ENCODE measurements around the gene PRDM16. TPM values are rescaled to one million over a fixed set of nuclear protein-coding genes. Genes with fewer than 3 reads are reported as not detected.

Gene PRDM16
- total RNA-seq, 1 experiment from 2014 or later = 0.17 TPM

- H2BK12ac ChIP-seq (ENCODE audit: insufficient read length, low read depth, low read length) = no peak overlapping the region
- no peak overlapping the region for H3K9ac ChIP-seq (ENCODE audit: extremely low read depth, insufficient read length, low read length)
- no peak overlapping the region for H3T11ph ChIP-seq (ENCODE audit: low read length)
- no peak overlapping the region for H3K18ac ChIP-seq (ENCODE audit: insufficient read length, low read depth, low read length)
- H3K4me1 ChIP-seq (ENCODE audit: insufficient read depth, low read length) = peaks cover 4% of the 10 kb centered on the region; the same call in 1 of the 2 replicates
- H4K91ac ChIP-seq (ENCODE audit: insufficient read length, low read depth, low read length) = no peak overlapping the region
- peaks cover 20% of the 10 kb centered on the region for H3K27me3 Mint-ChIP-seq (ENCODE audit: low read depth)
- no peak overlapping the region for H3K27ac ChIP-seq (ENCODE audit: insufficient read length, low read depth, low read length)
- H3K27ac Mint-ChIP-seq = no peak overlapping the region
- no peak overlapping the region for H2BK20ac ChIP-seq (ENCODE audit: low read depth, low read length, poor library complexity, severe bottlenecking)
- H3K79me2 ChIP-seq (ENCODE audit: insufficient read depth, low read length) = no peaks in the 10 kb centered on the region
- H3K36me3 Mint-ChIP-seq (ENCODE audit: insufficient read depth in 1 of 3, low read depth in 3 of 3) = no peaks in the 10 kb centered on the region
- no peaks in the 10 kb centered on the region for H4K20me1 ChIP-seq (ENCODE audit: control insufficient read depth, insufficient read depth, insufficient read length)
- no peak for TF ChIP-seq CTCF (conservative IDR thresholded peaks at IDR 0.05)
- no peaks in the 10 kb centered on the region for H3K27me3 ChIP-seq (ENCODE audit: insufficient read depth, low read length)
- H3K14ac ChIP-seq (ENCODE audit: insufficient read depth, low read length) = no peak overlapping the region; the same call in 1 of the 2 replicates
- H3K9me3 Mint-ChIP-seq = peaks cover 0 to 3% of the 10 kb centered on the region in 2 experiments; a peak in 2 of 5 replicates
- no peak overlapping the region for H4K8ac ChIP-seq (replicated peaks; ENCODE audit: insufficient read length, low read depth, low read length)
- H3K4me3 Mint-ChIP-seq = no peak overlapping the region
- no peak overlapping the region for H2BK120ac ChIP-seq (ENCODE audit: low read depth, low read length, poor library complexity, severe bottlenecking)
- no peak overlapping the region for H3K56ac ChIP-seq (ENCODE audit: insufficient read length, low read depth, low read length)
- no peak overlapping the region for H2BK15ac ChIP-seq (ENCODE audit: low read depth, low read length)
- H3K4me2 ChIP-seq (ENCODE audit: insufficient read depth, insufficient read length, low read length) = no peak overlapping the region
- no peaks in the 10 kb centered on the region for H3K23me2 ChIP-seq (ENCODE audit: insufficient read length, low read depth, low read length, poor library complexity, severe bottlenecking)
- no peak for DNase-seq
- H3K23ac ChIP-seq (ENCODE audit: insufficient read length, low read depth, low read length) = no peak overlapping the region
- peaks cover 17 to 18% of the 10 kb centered on the region in 2 experiments for H3K4me1 Mint-ChIP-seq
- H4K5ac ChIP-seq (ENCODE audit: insufficient read length, low read depth, low read length) = no peak overlapping the region
- no peak overlapping the region for H2AK5ac ChIP-seq (ENCODE audit: insufficient read length, low read length)
- no peak overlapping the region for H3K4ac ChIP-seq (ENCODE audit: low read depth, low read length)
- no peaks in the 10 kb centered on the region for H3K9me3 ChIP-seq (ENCODE audit: control insufficient read depth, low read depth, low read length)
- no peak overlapping the region for H2BK5ac ChIP-seq (ENCODE audit: insufficient read length, low read length)
- H3K79me1 ChIP-seq (ENCODE audit: insufficient read depth, low read depth, low read length, poor library complexity, severe bottlenecking) = no peaks in the 10 kb centered on the region
- H2AFZ ChIP-seq (ENCODE audit: low read length) = no peak overlapping the region
- WGBS (ENCODE audit: extremely low coverage, insufficient read length, low lambda C conversion rate) = no CpG with 5 or more reads among the region's 9 CpGs
These were observed 303.3 kb downstream of the PRDM16 start for GRCh38 chr1:3372317-3372716.

All from H9 (cell line).